GM21717 (cell line): ENCODE results near the gene TMEM125.
A peak's percentile ranks its signal among the peaks of the same experiment; 100 is the strongest.

Experiments used
- ATAC-seq: cut with Tn5 transposase; IDR thresholded peaks from one replicate; pipeline ENCODE4 v1.9.1; 2021; ENCODE audit warnings: mild to moderate bottlenecking, moderate library complexity; ENCODE audit not compliant: unreplicated experiment

TMEM125 gene

GRCh38 chr1:43269627-43270375 lies at the start of gene TMEM125:
Gene TMEM125 (plus strand): TSS chr1:43269983. CDS start chr1:43272723, 2,740 bp downstream.
- no peak for ATAC-seq

DNA sequence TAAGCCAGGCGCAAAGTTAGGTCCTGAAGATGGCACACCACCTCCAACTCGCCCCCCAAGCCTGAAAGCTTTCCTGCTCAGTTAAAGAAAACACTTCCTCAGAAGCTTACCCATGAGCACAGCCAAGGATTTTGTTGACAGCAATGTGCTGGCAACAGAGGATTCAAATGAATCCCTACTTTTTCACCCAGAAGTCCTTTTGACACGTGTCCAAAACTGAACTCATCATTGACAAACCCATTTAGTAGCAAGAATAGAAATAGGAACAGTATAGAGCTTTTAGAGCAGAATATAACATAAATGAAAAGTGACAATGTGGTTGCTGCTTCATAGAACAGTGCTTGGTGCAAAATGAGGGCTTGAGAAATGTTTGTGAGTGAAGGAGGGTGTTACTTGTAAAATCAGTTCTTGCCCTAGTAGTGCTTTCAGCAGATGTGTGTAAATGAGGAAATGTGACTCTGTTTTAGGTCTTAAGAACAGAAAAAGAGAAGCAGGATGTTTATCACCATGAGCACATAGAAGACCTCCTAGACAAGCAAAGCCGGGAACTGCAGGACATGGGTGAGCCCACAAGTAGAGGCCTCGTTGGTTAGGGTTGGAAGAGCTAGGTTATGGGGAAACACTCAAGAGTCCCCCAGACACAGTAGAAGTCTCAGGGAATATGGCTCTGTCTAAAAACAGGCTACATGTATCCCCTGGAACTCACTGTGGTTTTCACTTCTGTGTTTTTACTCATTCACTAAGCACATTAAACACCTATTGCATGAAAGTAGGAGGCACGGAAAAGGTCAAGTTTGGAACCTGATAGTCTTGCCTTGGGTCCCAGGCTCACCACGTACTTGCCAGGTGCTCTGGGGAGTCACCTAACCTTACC lies 48.6 kb upstream of the TMEM125 start:
- peak; percentile 61 for ATAC-seq

GRCh38 chr1:43221797-43222196 lies 48.0 kb upstream of the TMEM125 start:
- no peak for ATAC-seq

DNA sequence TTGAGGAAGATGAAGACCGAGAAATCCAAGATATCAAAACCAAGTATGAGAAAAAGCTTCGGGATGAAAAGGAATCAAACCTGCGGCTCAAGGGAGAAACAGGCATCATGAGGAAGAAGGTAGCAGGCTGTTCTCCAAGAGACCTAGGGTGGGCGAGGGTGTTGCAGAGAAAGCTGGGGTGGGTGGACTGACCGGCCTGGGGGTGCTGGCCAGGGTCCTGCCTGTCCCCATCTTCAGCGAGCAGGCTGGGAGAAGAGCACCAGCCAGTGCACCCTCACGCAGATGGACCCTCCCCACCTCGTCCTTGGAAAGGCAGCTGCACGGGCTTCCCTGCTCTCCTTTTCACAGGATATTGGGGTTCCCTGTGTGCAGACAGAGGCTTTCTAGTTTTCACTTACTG lies 46.9 kb upstream of the TMEM125 start:
- ATAC-seq, result no peak

DNA sequence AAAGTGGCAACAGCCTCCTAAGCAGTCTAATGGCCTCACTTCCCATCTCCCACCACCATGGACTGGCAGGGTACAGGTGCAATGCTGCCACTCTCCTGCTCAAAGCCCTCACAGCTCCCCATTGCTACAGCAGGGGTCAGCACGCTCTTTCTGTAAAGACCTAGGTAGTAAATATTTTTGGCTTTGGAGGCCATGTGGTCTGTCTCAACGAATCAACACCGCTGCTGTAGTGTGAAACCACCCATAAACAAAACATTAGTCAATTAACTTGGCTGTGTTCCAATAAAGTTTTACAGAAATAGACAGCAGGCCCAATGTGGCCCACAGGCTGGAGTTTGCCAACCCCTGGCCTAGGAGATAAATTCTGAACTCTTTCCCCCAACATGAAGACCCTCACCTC lies 44.6 kb upstream of the TMEM125 start:
- no peak for ATAC-seq

DNA sequence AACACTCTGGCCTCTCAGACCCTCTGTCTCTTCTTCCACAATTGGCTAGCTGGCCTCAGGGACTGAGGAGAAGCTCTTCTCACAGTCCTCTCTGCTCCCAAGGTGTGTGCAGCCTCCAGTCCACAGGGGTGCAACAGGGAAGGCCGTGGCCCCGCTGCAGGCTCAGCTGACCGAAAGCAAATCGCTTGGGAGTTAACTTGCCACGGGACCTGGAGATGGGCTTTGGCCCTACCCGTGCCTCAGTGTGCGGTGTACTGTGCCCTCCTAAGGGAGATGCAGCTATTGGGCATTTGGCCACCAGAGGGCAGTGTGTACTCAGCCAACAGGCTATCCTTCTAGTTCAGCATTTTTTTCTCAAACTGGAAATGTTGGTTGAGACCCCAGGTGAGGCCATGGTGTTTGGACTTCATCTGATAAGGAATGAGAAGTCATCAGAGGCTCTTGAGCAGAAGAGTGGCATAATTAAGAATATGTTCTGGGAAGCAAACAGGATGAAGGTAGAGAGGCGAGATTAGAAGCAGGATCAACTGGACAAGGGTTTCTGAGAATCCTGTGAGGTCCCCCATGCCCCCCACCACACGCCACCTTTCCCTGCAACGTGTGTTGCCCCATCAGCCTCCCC lies 42.5 kb upstream of the TMEM125 start:
- ATAC-seq, result no peak

- ATAC-seq, result no peak
Observed at GRCh38 chr1:43229826-43230780, 39.7 kb upstream of the TMEM125 start.

DNA sequence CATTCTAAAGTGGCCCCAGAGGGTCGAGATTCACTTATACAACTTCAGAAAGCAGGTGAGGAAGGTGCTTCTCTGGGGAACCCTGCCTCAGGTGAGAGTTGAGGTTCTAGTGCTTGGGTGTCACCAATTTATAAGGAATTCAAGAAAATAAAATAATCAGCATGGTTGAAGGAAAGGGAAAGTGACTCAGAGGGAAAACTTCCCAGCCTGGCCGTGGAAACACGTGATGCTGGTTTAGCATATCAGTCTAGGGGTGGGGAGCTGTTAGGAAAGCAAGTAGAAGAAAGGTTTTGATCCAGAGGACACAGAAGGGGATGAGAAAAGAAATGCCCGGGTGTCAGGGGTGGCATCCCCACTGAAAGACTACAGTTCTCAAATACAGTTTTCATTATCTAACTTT lies 37.7 kb upstream of the TMEM125 start:
- no peak for ATAC-seq

DNA sequence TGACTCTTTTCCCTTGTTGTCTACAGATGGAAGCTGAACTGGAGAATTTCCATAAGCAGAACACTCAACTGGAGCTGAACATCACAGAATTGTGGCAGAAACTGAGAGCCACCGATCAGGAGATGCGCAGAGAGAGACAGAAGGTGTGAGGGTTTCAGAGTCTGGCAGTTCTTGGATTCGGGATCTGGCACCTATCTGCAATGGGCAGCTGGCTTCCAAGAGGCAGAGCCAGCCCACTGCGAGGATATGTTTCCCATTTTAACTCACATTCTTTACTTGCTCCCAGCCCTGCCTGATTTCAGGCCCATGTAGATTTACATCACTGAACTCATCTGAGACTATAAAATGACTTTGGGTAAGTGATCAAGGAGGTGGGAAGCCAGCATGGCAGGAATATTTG lies 37.3 kb upstream of the TMEM125 start:
- ATAC-seq, result no peak

DNA sequence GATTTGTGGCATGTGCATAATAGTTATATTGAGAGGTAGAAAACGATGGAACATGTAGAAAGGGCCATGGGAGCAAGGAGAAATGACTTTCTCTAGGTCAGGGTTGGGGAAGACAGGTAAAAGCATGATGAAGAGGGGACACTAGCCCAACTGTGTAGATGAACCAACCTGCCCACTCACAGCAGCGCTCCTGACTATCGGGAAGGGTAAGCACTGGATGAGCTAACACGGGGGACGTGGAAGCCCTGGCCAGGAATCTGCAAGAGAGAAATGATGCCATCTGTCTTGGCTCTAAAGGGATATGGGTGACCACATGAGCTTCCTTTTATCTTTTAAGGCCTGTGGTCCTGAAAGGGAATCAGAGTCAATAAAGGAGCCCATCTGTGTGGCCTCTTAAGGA lies 36.2 kb upstream of the TMEM125 start:
- no peak for ATAC-seq

- ATAC-seq, result no peak
Observed at GRCh38 chr1:43234267-43234666, 35.5 kb upstream of the TMEM125 start.

- no peak for ATAC-seq
Observed at GRCh38 chr1:43235040-43235439, 34.7 kb upstream of the TMEM125 start.

- ATAC-seq, result no peak
Observed at GRCh38 chr1:43235451-43236121, 34.2 kb upstream of the TMEM125 start.

GRCh38 chr1:43237121-43237520 lies 32.7 kb upstream of the TMEM125 start:
- no peak for ATAC-seq

DNA sequence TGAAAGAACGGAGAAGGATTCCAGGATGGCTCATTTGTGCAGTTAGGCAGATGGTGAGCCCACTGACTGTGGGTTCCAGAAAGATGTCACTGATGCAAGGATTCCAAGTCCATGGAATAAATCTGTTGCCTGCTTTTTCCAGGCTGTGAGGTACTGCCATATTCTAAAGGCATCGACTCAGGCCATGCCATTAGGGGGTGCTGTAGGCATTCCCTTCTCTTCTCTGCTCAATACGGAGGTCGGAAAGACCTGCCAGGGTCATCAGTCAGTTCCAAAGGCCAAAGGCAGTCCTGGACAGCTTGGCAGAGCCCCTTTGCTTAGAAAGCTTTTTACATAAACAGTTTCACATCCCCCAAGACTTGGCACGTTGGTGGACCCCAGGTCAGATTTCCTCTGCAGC lies 31.7 kb upstream of the TMEM125 start:
- no peak for ATAC-seq

- peak; percentile 12 for ATAC-seq
Observed at GRCh38 chr1:43238991-43239469, 30.8 kb upstream of the TMEM125 start.

DNA sequence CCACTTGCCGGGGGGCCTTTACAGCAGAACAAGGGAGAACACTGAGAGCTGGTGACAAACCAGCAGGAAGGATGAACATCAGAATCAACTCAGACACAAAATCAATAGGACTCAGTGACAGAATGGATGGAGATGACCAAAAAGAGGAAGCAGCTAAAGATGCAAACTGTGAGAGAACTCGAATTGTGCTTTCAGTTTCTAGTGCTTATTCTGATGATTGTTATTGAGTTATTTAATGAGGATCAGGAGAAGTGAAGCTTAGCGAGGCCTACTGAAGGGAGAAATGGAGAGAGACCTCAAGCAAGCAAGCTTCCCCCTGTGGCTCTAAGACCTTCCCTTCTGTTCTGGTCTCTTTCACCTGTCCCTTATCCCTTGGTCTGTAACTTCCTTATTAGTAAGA lies 30.3 kb upstream of the TMEM125 start:
- peak; percentile 59 for ATAC-seq

- ATAC-seq, result no peak
Observed at GRCh38 chr1:43241413-43241836, 28.4 kb upstream of the TMEM125 start.

DNA sequence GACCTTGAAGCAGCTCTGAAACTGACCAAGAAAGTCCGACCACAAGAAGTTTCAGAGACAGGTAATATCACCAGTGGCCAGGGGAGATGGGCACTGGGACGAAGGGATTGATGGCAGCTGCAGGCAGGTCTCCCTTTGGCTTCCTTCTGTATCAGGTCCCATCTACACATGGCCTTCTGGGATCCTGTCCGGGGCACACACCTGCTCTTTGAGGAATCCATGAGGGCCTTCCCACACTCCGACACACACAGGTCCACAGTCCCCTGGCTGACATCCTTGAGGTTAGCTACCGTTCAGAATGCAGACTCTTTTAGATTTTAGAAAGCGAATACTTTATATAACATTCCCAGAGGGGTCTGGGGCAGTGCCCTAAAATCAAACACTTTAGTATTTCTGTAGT lies 26.5 kb upstream of the TMEM125 start:
- ATAC-seq, result no peak
